Brain microvascular endothelial cell (primary cell): ENCODE results near the gene ASGR1.
"Not testable (repeated sequence)": the region's sequence is repeated elsewhere in the genome, so short reads cannot be mapped to it uniquely, and the experiment has no call there.

Source experiments
- DNase-seq: peaks from one replicate; pipeline ENCODE4 v3.0.0-alpha.2; 2020
- H3K27ac ChIP-seq: fragments of 250-450 bp; sonication (Bioruptor Pico); 2 replicates; pipeline ENCODE4 v1.5.1; 2020; ENCODE audit warnings: mild to moderate bottlenecking, moderate library complexity
- H3K27me3 ChIP-seq: fragments of 250-450 bp; sonication (Bioruptor Pico); replicated peaks from 2 replicates; pipeline ENCODE4 v1.5.1; 2020; ENCODE audit warnings: mild to moderate bottlenecking
- H3K36me3 ChIP-seq: fragments of 250-450 bp; sonication (Bioruptor Pico); replicated peaks from 2 replicates; pipeline ENCODE4 v1.5.1; 2020; ENCODE audit warnings: mild to moderate bottlenecking
- H3K4me3 ChIP-seq: 2 replicates; pipeline ENCODE4 v1.5.1; 2011; ENCODE audit warnings: low read depth, mild to moderate bottlenecking, control low read depth, low read length, moderate library complexity
- CTCF ChIP-seq: IDR thresholded peaks from 2 replicates; pipeline ENCODE4 v1.5.1; 2011; ENCODE audit warnings: low read depth, mild to moderate bottlenecking, moderate library complexity, low read length, control low read depth, inconsistent platforms; ENCODE audit errors: missing control alignments
- in situ Hi-C: cut with HindIII; loops from 2 replicates; pipeline ENCODE4 v1.10.0; 2017; ENCODE audit warnings: low sequenced_read_pairs, low pct_ligation_motif_present

The ASGR1 gene

GRCh38 chr17:7132511-7133094 is 46.6 kb downstream of the ASGR1 start:
- H3K27ac ChIP-seq: no peak overlapping the region
- H3K27me3 ChIP-seq: peaks cover 8% of the 10 kb centered on the region
- peak; percentile 17 for DNase-seq
- no peak for TF ChIP-seq CTCF
- H3K36me3 ChIP-seq: no peaks in the 10 kb centered on the region
- no peak overlapping the region for H3K4me3 ChIP-seq
- in situ Hi-C loops: no loop called here

- no peaks in the 10 kb centered on the region for H3K27me3 ChIP-seq
- no peaks in the 10 kb centered on the region for H3K36me3 ChIP-seq
- no peak overlapping the region for H3K27ac ChIP-seq
- DNase-seq: no peak
- H3K4me3 ChIP-seq: no peak overlapping the region
- in situ Hi-C loops: no loop called here
- TF ChIP-seq CTCF: no peak
Measured at GRCh38 chr17:7131423-7131791, 47.8 kb downstream of the ASGR1 start.

- DNase-seq: no peak
- Histone ChIP-seq H3K27ac (no peak overlapping the region), H3K36me3 (no peaks in the 10 kb centered on the region), H3K27me3 (no peaks in the 10 kb centered on the region), H3K4me3 (no peak overlapping the region)
- in situ Hi-C loops: no loop called here
- no peak for TF ChIP-seq CTCF
Measured at GRCh38 chr17:7130621-7131422, 48.3 kb downstream of the ASGR1 start.

- H3K4me3 ChIP-seq: no peak overlapping the region
- DNase-seq: no peak
Measured at GRCh38 chr17:7129311-7129710, 49.9 kb downstream of the ASGR1 start.

GRCh38 chr17:7128160-7128559 is 51.0 kb downstream of the ASGR1 start:
- Histone ChIP-seq H3K27ac (no peak overlapping the region), H3K36me3 (no peaks in the 10 kb centered on the region), H3K4me3 (no peak overlapping the region), H3K27me3 (no peaks in the 10 kb centered on the region)
- no peak for DNase-seq
- in situ Hi-C loops: no loop called here
- TF ChIP-seq CTCF: no peak

More at GRCh38 chr17:7129311-7129710, 49.9 kb downstream of the ASGR1 start:
- H3K27ac ChIP-seq: no peak overlapping the region
- in situ Hi-C loops: no loop called here
- H3K27me3 ChIP-seq: no peaks in the 10 kb centered on the region
- H3K36me3 ChIP-seq: no peaks in the 10 kb centered on the region
- no peak for TF ChIP-seq CTCF

GRCh38 chr17:7127501-7127900 is 51.7 kb downstream of the ASGR1 start:
- DNase-seq, H3K36me3 ChIP-seq, H3K27ac ChIP-seq, in situ Hi-C loops, H3K4me3 ChIP-seq, H3K27me3 ChIP-seq: not testable (repeated sequence)

- H3K27ac ChIP-seq, H3K27me3 ChIP-seq, H3K4me3 ChIP-seq, DNase-seq, H3K36me3 ChIP-seq, in situ Hi-C loops: not testable (repeated sequence)
Measured at GRCh38 chr17:7126386-7126785, 52.8 kb downstream of the ASGR1 start.
